ENCODE measurements around the gene ATF7IP2. TPM values are rescaled to one million over a fixed set of nuclear protein-coding genes. Genes with fewer than 3 reads are reported as not detected.

The ATF7IP2 gene
- total RNA-seq, 1 experiment from 2014 or later: 22.8 TPM

DNA sequence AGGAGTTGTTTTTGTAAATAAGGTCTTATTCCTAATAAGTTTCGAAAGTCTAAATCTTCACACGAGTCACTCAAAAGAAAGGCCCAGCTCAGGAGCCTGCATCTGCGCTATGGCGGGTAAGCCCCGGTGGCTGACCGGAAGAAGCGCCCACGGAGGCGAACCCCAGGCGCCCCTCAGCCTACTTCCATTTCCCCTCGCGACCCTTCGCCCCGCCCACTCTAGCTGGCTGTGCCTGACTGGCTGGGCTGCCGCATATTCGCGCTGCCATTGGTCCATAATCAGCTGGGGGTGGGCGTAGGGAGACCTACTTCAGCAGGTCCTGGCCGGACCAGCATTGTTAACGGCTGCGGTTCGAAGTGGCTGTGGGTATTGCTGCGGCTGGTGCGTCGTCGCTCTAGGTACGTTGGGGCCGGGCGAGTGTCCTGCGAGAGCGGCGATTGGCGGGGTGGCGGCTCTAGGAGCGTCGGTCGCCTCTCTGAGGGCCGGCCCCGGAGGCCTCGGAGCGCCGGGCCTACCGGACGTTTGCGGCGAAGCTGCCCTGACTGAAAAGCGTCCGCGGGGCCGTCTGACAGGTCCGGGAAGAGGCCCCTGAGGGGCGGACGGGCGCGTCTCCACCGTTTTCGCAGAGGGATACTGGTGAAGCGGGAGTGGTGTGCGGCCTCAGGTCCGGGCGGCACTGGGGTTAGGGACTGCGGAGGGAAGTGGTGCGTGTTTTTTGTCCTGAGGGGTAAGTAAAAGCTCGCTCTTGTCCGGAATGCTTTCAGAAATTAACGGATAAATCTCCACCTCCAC lies at the start of gene ATF7IP2 (continued):
- TF ChIP-seq, protein P1, sequence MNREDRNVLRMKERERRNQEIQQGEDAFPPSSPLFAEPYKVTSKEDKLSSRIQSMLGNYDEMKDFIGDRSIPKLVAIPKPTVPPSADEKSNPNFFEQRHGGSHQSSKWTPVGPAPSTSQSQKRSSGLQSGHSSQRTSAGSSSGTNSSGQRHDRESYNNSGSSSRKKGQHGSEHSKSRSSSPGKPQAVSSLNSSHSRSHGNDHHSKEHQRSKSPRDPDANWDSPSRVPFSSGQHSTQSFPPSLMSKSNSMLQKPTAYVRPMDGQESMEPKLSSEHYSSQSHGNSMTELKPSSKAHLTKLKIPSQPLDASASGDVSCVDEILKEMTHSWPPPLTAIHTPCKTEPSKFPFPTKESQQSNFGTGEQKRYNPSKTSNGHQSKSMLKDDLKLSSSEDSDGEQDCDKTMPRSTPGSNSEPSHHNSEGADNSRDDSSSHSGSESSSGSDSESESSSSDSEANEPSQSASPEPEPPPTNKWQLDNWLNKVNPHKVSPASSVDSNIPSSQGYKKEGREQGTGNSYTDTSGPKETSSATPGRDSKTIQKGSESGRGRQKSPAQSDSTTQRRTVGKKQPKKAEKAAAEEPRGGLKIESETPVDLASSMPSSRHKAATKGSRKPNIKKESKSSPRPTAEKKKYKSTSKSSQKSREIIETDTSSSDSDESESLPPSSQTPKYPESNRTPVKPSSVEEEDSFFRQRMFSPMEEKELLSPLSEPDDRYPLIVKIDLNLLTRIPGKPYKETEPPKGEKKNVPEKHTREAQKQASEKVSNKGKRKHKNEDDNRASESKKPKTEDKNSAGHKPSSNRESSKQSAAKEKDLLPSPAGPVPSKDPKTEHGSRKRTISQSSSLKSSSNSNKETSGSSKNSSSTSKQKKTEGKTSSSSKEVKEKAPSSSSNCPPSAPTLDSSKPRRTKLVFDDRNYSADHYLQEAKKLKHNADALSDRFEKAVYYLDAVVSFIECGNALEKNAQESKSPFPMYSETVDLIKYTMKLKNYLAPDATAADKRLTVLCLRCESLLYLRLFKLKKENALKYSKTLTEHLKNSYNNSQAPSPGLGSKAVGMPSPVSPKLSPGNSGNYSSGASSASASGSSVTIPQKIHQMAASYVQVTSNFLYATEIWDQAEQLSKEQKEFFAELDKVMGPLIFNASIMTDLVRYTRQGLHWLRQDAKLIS (CRISPR knock-in tag; IDR thresholded peaks at IDR 0.05; ENCODE audit: borderline replicate concordance): no peak
- TF ChIP-seq TEAD4 (CRISPR knock-in tag; IDR thresholded peaks at IDR 0.05) (no peak), ELF4 (CRISPR knock-in tag; IDR thresholded peaks at IDR 0.05; ENCODE audit: low read depth) (no peak), NR3C1 (CRISPR knock-in tag; conservative IDR thresholded peaks at IDR 0.05; ENCODE audit: low read depth) (no peak), IRF2 (CRISPR knock-in tag; IDR thresholded peaks at IDR 0.05; ENCODE audit: borderline replicate concordance, low read depth) (no peak), NFE2L1 (CRISPR knock-in tag; IDR thresholded peaks at IDR 0.05) (peak; percentile 46; the same call in 1 of the 2 replicates), HMGA2 (CRISPR knock-in tag; IDR thresholded peaks at IDR 0.05) (no peak), CREB1 (CRISPR knock-in tag; IDR thresholded peaks at IDR 0.05) (no peak), ZNF423 (CRISPR knock-in tag; IDR thresholded peaks at IDR 0.05) (no peak), GTF2I (CRISPR knock-in tag; conservative IDR thresholded peaks at IDR 0.05) (no peak), EMX1 (CRISPR knock-in tag; IDR thresholded peaks at IDR 0.05) (no peak)
- TF ChIP-seq, protein P2, sequence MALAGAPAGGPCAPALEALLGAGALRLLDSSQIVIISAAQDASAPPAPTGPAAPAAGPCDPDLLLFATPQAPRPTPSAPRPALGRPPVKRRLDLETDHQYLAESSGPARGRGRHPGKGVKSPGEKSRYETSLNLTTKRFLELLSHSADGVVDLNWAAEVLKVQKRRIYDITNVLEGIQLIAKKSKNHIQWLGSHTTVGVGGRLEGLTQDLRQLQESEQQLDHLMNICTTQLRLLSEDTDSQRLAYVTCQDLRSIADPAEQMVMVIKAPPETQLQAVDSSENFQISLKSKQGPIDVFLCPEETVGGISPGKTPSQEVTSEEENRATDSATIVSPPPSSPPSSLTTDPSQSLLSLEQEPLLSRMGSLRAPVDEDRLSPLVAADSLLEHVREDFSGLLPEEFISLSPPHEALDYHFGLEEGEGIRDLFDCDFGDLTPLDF (CRISPR knock-in tag; IDR thresholded peaks at IDR 0.05): no peak
- TF ChIP-seq, protein P3, sequence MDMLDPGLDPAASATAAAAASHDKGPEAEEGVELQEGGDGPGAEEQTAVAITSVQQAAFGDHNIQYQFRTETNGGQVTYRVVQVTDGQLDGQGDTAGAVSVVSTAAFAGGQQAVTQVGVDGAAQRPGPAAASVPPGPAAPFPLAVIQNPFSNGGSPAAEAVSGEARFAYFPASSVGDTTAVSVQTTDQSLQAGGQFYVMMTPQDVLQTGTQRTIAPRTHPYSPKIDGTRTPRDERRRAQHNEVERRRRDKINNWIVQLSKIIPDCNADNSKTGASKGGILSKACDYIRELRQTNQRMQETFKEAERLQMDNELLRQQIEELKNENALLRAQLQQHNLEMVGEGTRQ (CRISPR knock-in tag; IDR thresholded peaks at IDR 0.05): peak; percentile 33; the same call in 1 of the 2 replicates
- TF ChIP-seq, protein P4, sequence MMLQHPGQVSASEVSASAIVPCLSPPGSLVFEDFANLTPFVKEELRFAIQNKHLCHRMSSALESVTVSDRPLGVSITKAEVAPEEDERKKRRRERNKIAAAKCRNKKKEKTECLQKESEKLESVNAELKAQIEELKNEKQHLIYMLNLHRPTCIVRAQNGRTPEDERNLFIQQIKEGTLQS (CRISPR knock-in tag; conservative IDR thresholded peaks at IDR 0.05): no peak
- TF ChIP-seq, protein P5, sequence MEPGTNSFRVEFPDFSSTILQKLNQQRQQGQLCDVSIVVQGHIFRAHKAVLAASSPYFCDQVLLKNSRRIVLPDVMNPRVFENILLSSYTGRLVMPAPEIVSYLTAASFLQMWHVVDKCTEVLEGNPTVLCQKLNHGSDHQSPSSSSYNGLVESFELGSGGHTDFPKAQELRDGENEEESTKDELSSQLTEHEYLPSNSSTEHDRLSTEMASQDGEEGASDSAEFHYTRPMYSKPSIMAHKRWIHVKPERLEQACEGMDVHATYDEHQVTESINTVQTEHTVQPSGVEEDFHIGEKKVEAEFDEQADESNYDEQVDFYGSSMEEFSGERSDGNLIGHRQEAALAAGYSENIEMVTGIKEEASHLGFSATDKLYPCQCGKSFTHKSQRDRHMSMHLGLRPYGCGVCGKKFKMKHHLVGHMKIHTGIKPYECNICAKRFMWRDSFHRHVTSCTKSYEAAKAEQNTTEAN (CRISPR knock-in tag; IDR thresholded peaks at IDR 0.05): no peak
- TF ChIP-seq, protein P6, sequence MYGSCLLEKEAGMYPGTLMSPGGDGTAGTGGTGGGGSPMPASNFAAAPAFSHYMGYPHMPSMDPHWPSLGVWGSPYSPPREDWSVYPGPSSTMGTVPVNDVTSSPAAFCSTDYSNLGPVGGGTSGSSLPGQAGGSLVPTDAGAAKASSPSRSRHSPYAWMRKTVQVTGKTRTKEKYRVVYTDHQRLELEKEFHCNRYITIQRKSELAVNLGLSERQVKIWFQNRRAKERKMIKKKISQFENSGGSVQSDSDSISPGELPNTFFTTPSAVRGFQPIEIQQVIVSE (CRISPR knock-in tag; IDR thresholded peaks at IDR 0.05; ENCODE audit: borderline replicate concordance): no peak
- TF ChIP-seq, protein P7, sequence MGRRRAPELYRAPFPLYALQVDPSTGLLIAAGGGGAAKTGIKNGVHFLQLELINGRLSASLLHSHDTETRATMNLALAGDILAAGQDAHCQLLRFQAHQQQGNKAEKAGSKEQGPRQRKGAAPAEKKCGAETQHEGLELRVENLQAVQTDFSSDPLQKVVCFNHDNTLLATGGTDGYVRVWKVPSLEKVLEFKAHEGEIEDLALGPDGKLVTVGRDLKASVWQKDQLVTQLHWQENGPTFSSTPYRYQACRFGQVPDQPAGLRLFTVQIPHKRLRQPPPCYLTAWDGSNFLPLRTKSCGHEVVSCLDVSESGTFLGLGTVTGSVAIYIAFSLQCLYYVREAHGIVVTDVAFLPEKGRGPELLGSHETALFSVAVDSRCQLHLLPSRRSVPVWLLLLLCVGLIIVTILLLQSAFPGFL (CRISPR knock-in tag; IDR thresholded peaks at IDR 0.05; ENCODE audit: borderline replicate concordance): peak; percentile 89; the same call in 1 of the 2 replicates
- TF ChIP-seq, protein P8, sequence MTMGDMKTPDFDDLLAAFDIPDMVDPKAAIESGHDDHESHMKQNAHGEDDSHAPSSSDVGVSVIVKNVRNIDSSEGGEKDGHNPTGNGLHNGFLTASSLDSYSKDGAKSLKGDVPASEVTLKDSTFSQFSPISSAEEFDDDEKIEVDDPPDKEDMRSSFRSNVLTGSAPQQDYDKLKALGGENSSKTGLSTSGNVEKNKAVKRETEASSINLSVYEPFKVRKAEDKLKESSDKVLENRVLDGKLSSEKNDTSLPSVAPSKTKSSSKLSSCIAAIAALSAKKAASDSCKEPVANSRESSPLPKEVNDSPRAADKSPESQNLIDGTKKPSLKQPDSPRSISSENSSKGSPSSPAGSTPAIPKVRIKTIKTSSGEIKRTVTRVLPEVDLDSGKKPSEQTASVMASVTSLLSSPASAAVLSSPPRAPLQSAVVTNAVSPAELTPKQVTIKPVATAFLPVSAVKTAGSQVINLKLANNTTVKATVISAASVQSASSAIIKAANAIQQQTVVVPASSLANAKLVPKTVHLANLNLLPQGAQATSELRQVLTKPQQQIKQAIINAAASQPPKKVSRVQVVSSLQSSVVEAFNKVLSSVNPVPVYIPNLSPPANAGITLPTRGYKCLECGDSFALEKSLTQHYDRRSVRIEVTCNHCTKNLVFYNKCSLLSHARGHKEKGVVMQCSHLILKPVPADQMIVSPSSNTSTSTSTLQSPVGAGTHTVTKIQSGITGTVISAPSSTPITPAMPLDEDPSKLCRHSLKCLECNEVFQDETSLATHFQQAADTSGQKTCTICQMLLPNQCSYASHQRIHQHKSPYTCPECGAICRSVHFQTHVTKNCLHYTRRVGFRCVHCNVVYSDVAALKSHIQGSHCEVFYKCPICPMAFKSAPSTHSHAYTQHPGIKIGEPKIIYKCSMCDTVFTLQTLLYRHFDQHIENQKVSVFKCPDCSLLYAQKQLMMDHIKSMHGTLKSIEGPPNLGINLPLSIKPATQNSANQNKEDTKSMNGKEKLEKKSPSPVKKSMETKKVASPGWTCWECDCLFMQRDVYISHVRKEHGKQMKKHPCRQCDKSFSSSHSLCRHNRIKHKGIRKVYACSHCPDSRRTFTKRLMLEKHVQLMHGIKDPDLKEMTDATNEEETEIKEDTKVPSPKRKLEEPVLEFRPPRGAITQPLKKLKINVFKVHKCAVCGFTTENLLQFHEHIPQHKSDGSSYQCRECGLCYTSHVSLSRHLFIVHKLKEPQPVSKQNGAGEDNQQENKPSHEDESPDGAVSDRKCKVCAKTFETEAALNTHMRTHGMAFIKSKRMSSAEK (CRISPR knock-in tag; IDR thresholded peaks at IDR 0.05; ENCODE audit: borderline replicate concordance): no peak
- TF ChIP-seq, protein P9, sequence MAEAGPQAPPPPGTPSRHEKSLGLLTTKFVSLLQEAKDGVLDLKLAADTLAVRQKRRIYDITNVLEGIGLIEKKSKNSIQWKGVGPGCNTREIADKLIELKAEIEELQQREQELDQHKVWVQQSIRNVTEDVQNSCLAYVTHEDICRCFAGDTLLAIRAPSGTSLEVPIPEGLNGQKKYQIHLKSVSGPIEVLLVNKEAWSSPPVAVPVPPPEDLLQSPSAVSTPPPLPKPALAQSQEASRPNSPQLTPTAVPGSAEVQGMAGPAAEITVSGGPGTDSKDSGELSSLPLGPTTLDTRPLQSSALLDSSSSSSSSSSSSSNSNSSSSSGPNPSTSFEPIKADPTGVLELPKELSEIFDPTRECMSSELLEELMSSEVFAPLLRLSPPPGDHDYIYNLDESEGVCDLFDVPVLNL (CRISPR knock-in tag; IDR thresholded peaks at IDR 0.05; ENCODE audit: borderline replicate concordance, low read depth): no peak
- TF ChIP-seq, protein P10, sequence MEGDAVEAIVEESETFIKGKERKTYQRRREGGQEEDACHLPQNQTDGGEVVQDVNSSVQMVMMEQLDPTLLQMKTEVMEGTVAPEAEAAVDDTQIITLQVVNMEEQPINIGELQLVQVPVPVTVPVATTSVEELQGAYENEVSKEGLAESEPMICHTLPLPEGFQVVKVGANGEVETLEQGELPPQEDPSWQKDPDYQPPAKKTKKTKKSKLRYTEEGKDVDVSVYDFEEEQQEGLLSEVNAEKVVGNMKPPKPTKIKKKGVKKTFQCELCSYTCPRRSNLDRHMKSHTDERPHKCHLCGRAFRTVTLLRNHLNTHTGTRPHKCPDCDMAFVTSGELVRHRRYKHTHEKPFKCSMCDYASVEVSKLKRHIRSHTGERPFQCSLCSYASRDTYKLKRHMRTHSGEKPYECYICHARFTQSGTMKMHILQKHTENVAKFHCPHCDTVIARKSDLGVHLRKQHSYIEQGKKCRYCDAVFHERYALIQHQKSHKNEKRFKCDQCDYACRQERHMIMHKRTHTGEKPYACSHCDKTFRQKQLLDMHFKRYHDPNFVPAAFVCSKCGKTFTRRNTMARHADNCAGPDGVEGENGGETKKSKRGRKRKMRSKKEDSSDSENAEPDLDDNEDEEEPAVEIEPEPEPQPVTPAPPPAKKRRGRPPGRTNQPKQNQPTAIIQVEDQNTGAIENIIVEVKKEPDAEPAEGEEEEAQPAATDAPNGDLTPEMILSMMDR (IDR thresholded peaks at IDR 0.05): no peak
